Stimulated activated CD4-positive, alpha-beta T cell treated with anti-CD3 and anti-CD28 coated beads, Interleukin-2, amount 100 ng/mL, for 24 hours (primary cell): ENCODE measurements around the gene GSS.
A peak's percentile ranks its signal among the peaks of the same experiment; 100 is the strongest.
"Not testable (repeated sequence)": the region's sequence is repeated elsewhere in the genome, so short reads cannot be mapped to it uniquely, and the experiment has no call there.

Experiments
- DNase-seq, 2 donors: peaks; one replicate each; pipeline ENCODE4 v3.0.0-alpha.2; 2020

Gene GSS

GRCh38 chr20:34943808-34944567, 11.6 kb downstream of the GSS start:
- no peak for DNase-seq

DNA sequence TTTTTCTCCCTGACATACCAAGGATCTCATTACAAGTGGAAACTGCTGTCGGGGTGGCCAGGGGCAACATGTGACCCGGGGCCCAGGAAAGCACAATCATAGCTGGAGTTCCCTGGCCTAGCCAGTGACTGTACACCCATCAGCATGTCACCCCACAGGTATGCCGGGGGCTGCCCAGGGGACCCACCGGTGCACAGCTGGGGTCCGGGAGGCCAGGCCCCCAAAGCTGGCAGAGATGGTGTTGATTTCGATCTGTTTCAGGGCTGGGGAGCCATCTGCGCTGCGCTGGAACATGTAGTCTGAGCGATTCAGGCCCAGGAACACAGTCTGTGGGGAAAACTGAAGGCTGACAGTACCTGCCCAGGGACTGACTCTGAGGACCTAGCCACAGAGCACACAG, 13.3 kb downstream of the GSS start:
- DNase-seq, result no peak

GRCh38 chr20:34941226-34941625, 14.4 kb downstream of the GSS start:
- DNase-seq, result no peak

DNA sequence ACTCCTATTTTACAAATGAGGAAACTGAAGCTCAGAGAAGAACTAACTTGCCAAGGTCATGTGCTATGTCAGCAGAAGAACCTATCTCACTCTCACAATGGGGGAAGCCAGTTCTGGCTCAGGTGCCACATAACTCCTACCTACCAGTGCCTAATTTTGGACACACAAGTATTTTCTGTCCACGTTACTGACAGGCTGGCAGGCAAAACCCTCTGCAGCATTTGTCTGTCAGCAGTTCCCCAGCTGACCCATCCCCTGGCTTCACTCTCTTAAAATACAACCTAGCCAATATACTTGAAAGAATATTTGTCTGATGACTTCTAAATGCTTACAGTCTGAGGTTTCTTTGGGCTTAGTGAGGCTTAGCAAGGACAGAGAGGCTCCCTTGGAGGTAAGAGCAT, 15.5 kb downstream of the GSS start:
- DNase-seq, result no peak

- no peak for DNase-seq
These were observed 17.0 kb downstream of the GSS start for GRCh38 chr20:34938466-34939163.

GRCh38 chr20:34931771-34932170, 23.8 kb downstream of the GSS start:
- DNase-seq, result no peak

DNA sequence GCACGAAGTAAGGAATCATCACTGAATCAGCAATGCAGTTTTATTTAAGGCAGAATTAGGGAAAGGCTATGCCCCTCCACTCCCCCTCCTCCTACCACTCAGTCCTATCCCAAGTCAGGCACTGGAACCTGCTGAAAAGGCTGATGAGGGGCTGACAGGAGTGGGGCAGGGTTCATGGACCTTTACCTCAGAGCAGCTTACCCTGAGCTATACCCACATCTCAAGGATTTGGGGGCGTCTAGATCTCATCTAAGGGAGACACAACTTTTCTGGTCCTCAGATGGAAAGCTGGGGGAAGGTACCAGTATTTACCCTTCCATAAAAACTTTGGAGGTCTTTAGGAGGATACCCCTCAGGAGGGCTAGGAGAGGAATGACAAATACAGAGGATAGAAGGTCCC, 27.2 kb downstream of the GSS start:
- DNase-seq, result no peak

- no peak for DNase-seq
These were observed 27.9 kb downstream of the GSS start for GRCh38 chr20:34927736-34928135.

- no peak for DNase-seq
These were observed 29.0 kb downstream of the GSS start for GRCh38 chr20:34926581-34926980.

GRCh38 chr20:34925981-34926380, 29.6 kb downstream of the GSS start:
- no peak for DNase-seq

DNA sequence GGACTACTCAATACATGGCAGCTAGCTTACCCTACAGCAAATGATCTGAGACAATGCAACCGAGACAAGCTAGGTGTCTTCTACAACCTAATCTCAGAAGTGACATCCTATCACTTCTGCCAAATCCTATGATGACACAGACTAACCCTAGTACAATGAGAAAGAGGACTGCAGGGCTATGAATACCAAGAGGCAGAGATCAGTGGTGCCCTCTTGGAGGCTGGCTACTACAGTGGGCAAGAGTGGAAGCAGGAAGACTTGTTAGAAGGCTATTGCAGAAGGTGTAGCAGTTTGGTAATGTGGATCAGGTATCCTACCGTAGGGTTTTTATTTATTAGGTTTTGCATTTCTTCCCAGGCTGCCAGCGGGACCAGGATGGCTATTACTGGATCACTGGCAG, 30.3 kb downstream of the GSS start:
- DNase-seq, result no peak

DNA sequence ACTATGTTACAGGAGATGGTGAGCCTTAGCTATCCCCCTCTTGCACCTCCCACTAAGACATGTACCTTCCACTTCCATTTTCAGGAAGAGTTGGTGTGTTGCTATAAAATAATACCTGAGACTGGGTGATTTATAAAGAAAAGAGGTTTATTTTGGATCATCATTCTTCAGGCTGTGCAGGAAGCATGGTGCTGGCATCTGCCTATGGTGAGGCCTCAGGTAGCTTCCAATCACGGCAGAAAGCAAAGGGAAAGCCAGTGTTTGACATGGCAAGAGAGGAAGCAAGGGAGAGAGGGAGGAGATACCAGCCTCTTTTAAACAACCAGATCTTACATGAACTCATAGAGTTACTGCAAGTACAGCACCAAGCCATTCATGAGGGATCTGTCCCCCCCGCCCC, 32.2 kb downstream of the GSS start:
- DNase-seq, result no peak

DNA sequence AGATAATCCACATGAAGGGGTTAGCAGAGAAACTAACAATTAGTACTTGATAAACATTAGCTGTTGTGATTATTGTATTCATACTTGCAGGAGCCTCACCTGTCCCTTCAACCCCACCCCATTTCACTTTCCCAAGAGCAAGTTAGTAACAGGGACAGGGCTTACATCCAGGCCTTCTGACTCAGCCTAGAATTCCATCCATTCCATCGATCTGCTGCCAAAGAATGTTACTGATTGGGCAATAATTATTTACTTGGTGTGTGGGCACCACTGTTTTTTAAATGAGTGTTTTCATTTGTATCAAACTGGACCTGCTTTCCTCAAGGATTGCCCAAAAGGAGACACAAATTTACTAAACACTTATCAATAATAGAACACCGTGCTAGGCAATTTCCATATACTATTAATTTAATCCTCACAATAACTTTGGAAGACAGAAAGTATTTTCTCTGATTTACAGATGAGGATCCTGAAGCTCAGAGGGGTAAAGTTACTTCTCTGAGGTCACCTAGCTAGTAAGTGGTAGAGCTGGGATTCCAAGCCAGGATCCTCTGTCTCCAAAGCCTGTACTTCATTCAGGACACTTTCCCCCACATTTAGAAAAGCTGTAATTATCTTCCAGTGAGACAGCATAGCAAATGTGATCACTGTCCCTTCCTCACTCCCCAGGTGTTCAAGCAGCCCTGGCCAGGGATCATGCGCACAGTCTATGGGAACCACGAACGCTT, 32.8 kb downstream of the GSS start:
- no peak for DNase-seq

DNA sequence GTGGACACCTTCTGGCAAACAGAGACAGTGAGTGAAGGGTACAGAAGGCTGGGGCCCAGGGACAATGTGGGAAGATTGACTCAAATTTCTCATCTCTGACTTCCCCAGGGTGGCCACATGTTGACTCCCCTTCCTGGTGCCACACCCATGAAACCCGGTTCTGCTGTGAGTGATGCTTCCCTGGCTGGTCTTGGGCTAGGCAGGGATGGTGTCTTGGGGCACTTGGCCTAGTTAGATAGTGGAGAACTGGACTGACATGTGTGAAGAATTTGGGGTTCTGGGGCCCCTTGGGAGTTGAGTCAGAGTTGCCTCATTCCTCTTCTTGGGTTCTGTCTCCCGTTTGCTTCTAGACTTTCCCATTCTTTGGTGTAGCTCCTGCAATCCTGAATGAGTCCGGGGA, 34.2 kb downstream of the GSS start:
- peak in 1 of 2 donors; percentile 7 for DNase-seq

DNA sequence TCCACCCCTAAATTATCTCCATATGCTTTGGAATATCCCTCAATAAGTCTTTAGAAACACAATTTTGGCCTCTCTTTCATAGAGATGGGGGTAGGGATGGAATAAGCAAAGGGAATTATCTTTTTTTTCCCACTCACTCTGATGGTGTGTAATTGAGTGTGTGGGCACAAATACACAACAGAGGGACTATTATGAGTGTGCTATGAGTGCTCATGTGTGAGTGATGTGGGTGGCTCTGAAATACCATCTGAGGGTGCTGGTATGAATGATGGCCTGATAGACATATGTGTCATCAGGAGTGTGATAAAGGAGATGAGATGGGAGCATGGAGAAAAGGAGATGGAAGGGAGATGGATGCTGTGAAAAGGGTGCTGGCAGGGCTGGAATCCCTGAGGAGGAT, 35.6 kb downstream of the GSS start:
- DNase-seq, result no peak

- DNase-seq, result no peak
These were observed 38.7 kb downstream of the GSS start for GRCh38 chr20:34916774-34917354.

DNA sequence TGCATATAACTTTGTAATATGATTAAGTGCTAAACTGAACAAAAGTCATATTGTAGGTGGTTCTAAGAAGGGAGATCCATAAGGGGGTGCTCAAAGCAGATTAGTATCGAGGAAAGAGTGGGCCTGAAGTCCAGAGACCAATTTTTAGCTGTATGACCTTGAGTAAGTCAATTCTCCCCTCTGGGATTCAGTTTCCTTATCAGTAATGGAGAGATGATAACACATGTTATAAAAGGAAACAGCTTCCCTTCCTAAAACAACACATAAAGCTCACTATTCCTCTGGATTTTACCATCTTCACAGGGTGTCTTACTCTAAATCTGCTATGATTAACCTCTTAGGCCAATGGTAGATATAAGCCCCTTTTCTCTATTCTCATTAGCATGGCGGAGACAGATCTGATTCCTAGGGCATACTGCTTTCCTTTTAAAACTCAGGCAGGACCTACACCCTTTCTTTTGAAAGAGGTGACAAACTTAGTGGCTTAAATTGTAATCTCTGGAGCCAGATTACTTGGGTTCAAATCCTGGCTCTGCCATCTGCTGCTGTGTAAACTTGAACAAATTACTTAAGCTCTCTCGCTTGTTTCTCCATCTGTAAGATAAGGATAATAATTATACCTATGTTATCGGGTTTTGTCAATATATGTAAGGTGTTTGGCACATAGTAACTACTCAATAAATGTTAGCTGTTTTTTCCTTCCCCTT, 39.7 kb downstream of the GSS start:
- no peak for DNase-seq

DNA sequence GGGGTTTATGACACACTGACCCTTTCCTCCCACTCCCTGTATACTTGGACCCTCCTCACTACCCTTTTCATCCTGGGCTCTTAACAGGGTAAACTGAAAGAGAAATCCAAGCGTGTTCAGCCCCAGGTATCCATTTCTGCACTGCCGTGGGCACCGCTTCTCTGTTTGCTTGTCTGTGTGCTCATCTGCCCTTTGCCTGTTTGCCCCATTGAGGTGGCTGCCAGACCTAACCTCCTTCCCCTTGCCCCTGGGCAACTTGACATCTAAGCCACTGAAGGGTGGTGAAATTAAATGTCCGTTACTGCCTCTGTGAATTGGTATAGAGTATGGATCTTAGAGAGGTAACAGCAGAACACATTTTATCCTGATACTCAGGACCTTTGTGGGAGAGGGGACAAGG, 40.5 kb downstream of the GSS start:
- no peak for DNase-seq

DNA sequence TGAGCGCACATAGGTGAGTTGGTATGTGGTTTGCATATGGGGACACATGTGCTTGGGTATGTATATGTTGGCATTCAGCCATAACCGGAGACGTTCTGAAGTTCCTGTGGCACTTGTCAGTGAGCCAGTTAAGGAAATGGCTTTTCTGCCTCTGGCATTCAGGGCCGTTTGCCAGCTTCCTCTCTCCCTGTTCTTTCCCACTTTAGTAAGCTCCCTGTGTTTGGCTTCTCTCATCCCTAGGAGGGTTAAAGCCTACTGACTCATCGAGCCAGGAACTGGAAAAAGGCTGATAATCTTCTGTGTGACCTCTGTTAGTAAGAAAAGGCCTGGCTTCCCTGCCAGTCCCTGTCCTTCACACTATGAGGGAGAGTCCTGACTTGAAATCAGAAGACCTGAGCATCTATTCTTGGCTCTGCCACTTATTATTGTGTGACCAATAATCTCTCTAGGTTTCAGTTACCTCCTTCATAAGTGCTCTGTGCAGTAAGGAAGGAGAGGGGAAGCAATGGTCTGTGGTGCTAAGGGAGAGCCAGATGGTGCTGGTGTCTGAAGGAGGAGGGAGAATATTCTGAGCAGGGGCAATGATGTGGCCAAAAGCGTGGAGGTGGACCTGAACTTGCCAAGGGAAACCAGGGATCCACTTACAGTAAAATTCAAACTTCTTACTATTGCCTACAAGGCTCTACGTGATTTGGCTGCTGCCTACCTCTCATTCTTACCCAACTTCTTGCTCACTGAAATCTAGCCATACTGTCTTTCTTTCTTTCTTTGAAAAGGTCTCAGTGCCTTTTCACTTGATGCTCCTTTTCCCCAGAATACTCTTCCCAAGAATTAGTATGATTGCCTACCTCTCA, 47.8 kb downstream of the GSS start:
- no peak for DNase-seq

GRCh38 chr20:34904202-34904621, 51.4 kb downstream of the GSS start:
- DNase-seq, result no peak

DNA sequence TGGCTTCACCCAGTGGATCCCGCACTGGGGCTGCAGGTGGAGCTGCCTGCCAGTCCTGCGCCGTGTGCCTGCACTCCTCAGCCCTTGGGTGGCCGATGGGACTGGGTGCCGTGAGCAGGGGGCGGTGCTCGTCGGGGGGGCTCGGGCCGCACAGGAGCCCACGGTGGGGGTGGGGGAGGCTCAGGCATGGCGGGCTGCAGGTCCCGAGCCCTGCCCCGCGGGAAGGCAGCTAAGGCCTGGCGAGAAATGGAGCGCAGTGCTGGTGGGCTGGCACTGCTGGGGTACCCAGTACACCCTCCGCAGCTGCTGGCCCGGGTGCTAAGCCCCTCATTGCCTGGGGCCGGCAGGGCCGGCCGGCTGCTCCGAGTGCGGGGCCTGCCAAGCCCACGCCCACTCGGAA, 56.9 kb downstream of the GSS start:
- not testable (repeated sequence) for DNase-seq

- DNase-seq, result not testable (repeated sequence)
These were observed 57.5 kb downstream of the GSS start for GRCh38 chr20:34898129-34898528.
